CD4-positive, alpha-beta T cell treated with Interleukin-4 for 4 hours (primary cell): ENCODE results near the gene SCFD2.

Source experiments
- DNase-seq: peaks from one replicate; pipeline ENCODE4 v3.0.0-alpha.2; 2020

Gene SCFD2

DNA sequence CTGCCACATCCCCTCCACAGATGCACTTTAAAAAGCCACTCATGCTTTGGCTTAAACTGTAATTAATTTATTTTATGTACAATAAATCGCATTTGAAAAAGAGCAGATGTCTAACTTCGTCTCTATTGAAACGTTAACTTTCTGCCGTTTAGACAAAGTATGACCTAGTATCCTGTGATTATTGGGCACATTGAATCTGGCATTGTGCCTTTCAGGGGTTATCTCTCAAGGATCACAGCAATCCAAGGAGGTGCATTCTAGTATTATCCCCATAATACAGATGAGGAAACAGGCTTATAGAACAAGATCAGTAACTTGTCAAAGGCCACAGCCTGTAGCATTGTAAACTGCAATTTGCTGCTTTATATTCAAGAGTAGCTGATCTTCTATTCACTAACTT, 499.1 kb downstream of the SCFD2 start:
- DNase-seq = no peak

DNA sequence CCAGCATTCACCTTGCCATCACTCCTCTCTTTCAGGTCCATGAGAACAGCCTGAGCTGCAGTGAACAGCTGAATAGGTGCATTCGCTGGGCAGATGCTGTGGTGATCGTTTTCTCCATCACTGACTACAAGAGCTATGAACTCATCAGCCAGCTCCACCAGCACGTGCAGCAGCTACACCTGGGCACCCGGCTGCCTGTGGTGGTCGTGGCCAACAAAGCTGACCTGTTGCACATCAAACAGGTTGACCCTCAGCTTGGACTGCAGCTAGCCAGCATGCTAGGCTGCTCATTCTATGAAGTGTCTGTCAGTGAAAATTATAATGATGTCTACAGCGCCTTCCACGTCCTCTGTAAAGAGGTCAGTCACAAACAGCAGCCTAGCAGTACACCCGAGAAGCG, 500.6 kb downstream of the SCFD2 start:
- no peak for DNase-seq

DNA sequence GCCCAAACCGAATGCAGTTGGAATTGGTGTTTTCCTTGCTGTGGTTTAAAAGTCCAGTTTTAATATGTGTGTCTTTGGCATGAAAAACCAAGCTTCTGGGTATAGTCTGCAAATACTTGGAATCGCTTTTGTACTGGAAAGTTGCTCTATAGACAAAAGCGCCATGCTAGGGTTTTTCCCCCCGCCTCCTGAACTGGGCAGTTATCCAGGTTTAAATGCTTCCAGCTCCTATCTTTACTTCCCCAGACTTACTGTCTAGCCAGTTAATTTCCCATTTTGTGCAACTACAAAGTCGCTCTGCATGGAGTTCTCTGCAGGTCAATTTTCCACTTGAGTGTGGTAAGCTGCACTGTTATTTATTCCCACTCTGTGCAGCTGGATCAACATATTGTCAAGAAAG, 501.1 kb downstream of the SCFD2 start:
- DNase-seq = no peak

DNA sequence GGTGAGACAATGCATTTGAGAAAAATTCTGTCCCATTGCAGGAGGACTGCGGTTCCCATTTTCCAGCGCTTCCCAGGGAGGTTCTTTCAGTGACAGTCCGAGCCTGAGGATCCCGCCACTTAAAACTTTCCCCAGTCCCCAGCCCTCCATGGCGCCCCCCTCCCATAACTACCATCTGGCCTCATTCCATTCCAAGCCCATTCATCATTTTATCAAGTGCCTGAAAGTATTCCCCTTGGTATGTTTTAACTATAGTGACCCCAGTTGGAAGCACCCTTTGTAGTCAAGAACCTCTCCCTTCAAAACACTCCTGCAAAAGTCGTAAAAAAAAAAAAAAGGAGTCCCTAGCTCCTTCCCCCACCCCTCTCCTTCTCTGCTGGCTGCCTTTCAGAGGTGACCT, 502.5 kb downstream of the SCFD2 start:
- no peak for DNase-seq

DNA sequence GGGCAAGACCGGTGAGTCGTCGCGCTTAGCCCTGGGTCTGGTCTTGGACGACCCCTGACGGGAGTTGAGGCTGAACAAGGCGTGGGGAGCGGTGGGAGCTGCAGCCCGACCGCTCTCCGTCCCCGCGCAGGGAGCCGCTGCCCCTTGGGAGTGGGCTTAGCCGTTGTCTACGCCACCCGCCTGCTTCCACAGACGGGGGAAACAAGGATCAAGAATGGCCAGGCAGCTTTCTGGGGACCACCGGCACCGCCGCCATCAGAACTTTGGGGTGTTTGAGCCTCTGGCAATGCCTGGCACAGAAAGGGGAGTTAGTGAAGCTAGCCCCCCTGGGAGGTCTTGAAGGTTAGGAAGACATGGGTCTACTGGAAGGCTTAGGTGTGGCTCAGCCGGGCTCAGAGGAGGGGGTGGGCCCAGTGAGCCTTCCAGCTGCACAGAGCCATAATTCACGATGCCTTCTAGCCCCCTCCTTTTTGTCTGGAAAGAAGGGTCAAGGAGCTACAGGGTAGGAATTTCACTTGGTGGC, 503.2 kb downstream of the SCFD2 start:
- DNase-seq = no peak

DNA sequence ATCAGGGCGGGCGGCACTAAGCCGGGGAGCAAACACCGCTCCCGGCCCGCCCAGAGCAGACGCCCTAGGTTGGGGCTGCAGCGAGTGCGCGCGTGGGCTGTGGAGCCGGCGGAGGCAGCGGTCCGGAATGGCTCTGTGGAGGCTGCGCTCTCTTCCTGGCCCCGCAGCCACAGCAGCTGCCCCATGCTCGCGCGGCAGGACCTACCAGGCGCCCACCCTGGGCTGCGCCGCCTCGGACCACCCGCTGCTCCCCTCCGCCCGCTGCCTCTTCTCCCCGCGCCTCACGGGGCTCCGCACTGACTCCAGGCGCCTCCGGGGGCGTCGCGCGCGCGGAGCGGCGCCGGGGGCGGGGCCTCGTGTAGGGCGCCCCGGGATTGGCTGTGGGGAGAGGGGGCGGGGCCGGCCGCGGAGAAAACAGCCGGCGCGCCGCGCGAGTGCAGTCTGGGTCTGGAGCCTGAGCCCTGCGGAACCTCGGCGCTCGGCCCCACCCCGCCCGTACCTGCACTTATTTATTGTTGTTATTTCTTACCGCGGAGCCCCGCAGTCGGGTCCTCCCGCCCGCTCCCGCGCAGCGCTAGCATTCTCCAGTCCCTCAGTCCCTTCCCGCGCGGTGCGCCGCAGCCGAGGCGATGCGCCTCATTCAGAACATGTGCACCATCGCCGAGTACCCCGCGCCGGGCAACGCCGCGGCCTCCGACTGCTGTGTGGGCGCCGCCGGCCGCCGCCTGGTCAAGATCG, 503.8 kb downstream of the SCFD2 start, which contains the start of gene RASL11B:
Gene RASL11B, plus strand, starts transcription at position 439 of the 738 bp plus-strand sequence. Its CDS starts 191 bp downstream, at position 630.
- DNase-seq = peak; percentile 75

DNA sequence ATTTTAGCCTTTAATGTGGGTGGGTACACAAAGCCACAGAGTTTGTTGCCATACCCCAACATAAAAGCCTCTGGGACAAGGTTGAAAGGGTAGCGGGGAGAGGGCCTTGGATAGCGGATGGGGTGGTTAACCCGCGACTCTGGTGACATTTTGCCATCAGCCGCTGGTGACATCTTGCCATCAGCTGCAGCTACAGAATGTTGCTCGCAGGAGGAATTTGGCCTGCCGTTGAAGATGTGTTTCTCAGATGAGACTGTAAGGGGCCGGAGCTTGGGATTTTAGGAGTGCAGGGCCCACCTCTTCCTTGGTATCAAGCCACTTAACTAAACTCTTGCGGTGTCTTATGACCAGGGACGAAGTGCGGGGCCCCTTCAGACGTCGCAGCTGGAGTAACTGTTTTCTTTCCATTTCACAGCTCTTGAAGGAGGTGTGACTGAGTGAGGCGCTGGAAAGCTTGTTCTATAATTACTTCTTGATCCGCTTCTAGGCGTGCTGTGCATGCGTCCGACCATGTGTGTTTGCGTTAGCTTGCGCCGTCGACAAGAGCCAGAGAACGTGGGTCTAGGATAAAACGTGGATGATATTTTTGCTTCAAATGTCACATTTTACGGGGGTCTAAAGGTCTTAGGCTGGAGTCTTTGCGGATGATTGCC, 504.6 kb downstream of the SCFD2 start:
- no peak for DNase-seq

DNA sequence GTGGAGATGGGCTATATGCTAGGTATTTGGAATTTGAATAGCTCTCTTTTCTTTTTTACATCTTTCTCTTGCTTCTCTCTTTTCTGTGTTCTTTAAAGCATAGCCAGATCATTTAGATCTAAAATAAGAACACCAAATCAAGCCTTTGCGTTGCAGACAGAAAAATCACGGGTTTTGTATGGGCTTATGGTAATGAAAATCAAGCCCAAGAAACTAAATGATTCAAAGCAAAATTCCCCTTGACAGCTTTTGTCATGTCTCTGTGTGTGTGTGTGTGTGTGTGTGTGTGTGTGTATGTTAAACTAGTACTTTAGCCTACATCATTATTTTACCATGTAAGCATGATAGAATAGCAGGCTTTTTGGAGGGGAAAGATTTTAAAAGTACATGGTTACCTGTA, 505.5 kb downstream of the SCFD2 start:
- no peak for DNase-seq

DNA sequence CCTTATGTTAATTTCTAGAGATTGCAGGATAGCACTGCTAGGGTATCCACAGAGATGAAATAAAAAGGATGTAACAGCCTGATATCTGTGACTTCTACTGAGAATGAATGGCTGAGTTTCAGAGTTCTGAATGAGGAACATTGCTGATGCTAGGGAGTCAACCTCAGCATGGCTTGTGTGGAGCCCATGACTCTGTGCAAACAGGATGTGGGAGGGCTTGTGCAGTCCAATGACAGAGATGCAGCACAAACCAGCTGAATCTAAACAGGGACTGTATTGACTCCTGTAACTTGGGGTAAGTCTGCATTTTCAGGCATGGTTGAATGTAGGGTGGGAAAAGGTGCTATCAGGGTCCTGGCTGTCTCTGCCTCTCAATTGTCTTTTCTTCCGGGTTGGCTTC, 509.1 kb downstream of the SCFD2 start:
- no peak for DNase-seq

DNA sequence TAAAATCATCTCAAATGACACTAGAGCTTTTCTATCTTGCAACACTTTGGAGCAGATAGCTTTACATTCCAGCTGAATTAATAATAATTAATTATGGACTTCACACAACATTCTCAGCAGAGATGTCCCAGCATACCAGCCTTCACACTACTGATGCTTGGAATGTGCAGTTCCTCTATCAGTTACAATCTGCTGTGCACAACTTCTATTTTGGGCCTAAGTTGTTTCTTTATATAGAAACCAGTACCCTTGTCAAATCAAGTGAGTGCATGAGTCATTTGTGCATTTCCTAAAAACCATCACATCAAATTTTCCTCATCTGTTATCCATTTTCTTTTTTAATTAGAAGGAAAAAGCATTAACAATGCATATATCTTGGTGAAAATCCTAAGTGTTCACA, 512.5 kb downstream of the SCFD2 start:
- DNase-seq = no peak

DNA sequence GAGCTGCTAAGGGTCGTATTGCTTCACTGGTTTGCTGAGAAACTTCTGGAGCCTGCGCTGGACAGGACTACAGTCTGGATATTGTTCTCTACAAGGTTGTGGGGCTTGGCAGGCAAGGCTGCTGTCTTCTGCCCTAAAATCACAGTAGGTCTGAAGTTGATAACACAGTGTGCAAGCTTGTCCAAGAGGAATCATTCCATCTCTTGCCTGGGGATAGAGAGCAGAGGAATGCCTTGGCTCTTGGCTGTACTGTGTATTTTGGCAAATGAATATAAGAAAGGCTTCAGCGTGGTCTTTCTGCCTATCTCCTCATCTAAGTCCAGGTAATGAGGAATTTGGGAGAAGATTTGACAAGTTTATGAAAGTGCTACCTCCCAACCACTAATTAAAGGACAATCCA, 513.1 kb downstream of the SCFD2 start:
- DNase-seq = no peak

DNA sequence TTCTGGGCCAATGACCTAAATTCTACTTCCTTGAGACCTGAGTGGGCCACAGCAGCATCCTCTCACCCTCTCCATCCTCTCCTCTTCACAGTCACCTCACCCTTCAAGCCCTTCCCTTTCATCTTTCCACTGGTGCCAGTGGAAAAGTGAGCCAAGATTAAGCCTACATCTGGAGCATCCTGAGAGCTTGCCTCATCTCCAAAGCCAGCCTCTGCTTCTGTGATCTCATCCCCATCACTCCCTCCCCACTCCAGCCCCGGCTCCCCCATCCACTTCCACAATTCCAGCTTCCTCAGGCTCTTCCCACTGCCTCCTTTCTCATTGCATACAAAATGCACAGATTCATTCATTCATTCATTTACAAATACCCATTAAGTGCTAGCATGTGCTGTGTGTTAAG, 513.8 kb downstream of the SCFD2 start:
- no peak for DNase-seq

DNA sequence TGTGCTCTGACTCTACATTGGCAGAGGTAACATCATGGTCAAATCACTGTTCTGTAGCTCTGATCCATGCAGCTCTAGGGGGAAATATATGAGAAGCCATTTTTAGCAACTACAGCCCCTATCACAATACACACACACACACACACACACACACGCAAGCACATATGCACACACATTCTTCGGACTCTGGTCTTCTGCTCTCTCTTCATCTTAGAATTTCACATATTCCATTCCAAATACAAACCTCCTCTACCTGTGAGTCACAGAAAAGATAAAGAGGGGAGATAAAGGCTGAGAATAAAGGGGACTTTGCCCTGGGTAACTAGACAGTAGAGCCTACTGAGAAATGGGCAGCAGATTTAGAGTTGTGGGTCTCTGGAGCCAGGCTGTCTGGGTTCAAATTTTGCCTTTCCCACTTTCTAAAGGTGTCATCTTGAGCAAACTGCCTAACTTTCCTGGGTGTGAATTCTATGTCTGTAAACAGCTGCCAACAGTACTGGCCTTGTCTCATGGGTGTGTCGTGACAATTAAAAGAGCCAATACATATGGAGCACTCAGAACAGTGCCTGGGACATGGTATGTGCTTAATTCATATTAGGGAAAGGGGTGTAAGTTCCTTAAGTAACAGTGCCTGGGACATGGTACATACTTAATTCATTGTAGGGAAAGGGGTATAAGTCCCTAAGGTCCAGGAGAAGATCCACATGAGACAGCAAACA, 515.3 kb downstream of the SCFD2 start:
- no peak for DNase-seq

DNA sequence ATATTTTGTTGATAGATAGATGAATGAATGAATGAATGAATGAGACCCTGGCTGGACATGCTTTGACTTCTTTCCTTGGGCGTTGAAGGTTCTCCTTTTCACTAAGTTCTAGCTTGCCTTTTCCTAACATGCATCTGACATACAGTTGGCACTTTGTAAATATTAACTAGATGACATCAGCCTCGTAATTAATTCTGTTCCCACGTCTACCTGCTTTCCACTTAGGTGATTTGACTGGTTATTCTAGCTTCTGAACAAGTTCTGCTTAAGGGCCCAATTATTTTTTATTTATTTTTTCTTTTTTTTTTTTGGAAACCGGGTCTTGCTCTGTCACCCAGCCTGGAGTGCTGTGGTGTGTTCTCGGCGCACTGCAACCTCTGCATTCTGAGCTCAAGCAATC, 517.6 kb downstream of the SCFD2 start:
- DNase-seq = no peak

DNA sequence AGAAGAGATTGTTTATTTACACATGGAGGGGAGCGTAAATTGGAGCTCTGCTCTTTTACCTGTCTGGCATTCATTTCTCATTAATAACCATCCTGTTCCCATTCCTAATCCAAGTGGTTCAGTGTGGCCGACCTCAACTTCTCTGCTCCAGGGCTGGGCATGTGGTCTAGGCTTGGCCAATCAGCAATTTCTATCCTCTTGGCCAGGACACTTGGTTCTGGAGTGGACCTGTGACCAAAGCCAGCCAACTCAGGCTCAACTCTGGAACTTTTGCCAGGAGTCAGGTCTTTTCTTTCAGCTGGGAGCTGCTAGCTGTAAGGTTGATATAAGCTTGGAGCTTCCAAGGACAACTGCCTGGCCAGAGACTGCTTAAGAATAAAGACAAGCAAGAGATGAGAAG, 519.4 kb downstream of the SCFD2 start:
- DNase-seq = no peak

DNA sequence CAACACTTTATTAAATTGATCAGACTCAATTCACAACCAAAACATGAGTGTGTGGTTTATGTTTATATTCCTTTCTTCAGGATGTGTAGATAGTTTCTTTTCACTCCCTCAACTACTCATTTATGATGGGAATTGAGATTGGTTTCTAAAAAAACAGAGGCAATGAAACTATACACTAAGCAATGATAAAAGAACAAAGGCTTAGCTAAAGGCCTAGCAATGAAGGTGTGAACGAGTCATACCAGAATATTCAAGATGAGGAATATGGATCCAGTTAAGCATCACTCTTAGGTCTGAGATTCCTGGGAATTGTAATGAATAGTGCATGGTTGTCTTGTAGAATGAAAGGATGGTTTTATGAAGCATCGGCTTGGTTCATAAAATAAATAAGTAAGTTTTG, 521.3 kb downstream of the SCFD2 start:
- no peak for DNase-seq

DNA sequence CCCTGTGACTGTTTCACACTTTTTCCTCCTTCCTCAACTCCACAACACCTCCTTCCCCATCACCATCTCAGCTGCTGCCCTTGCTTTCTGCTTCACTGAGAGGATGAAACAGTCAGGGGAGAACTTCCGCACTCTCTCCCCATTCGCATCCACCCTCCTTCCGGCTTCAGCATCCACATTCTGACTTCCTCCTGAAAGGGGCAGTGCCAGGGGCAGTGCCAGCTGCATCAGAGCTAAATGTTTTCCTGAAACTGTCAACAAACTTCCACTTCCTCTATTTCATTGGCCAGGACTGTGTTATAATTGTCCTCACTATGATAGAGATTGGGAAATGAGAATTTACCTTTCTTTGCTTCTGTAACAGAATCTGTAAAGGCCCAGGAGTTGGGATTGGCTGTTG, 521.9 kb downstream of the SCFD2 start:
- no peak for DNase-seq

DNA sequence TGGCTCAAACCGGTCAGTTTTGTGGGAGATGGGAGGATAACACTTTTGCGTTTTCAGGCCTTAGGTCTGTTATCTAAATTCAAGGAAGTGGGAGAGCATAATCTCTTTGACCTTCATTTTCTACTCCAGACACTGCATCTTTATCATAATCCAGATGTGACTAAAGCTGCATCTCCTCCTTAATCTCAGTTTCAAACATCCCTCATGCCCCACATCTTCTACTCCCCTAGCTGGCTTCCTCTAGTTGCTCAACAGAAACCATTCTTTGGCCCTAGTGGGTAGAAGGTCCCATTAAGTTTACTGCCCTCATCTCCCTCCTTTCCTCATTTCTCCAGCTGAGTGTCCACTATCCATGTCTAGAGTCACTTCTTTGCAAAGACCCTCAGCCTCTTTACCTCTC, 522.5 kb downstream of the SCFD2 start:
- DNase-seq = no peak

DNA sequence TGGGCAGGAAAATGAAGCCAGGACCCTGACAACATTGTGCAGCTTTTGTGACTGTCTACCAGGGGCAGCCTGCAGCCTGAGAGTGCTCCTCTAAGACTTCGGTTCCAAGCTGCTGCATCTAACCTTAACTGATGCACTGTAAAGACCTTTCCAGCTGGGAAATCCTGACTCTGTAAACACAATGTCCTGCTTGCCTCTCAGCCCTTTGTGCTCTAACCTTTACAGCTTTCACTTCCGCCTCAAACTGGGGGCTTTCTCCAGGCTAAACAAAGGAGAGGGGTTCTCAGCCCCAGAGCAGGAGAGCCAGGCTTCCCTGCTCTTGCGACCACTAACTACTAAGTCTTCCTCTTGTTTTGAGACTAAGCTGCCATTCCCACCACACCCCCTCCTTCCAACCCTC, 523.1 kb downstream of the SCFD2 start:
- DNase-seq = no peak

DNA sequence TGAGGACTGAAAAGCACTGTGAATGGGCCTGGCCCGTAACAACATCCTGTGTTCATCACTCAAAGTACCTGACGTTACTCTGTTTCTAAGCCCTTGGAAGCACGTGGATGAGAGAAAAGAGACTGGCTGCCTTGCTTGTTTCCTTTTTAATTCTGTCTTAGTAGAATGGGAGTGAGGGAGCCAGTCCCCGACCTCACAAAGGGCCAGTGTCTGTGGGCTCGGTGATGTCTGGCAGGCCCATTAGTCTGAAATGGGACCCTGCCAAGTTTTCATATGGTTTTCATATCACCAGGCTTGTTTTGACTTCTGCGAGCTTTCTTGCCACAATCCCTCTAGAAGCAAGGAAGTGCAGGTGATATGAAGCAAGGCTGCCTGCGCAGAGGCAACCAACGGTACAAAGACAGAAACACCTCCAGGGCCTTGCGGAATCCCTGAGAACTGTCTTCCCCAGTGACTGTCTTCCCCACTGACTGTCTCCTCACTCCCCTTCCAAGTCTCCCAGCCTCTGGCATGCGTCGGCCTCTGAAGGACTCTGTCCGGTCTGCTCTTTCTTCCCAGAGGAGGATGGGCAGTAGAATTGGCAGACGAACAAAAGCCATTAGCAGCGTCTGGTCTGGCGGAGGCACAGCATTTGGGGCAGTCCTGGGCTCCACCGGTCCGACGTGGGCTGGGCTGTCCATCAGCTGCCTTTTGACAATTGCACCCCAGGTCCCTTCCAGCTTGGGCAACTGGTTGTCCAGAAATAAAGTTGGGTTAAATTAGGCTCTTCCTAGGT, 524.0 kb downstream of the SCFD2 start:
- no peak for DNase-seq

DNA sequence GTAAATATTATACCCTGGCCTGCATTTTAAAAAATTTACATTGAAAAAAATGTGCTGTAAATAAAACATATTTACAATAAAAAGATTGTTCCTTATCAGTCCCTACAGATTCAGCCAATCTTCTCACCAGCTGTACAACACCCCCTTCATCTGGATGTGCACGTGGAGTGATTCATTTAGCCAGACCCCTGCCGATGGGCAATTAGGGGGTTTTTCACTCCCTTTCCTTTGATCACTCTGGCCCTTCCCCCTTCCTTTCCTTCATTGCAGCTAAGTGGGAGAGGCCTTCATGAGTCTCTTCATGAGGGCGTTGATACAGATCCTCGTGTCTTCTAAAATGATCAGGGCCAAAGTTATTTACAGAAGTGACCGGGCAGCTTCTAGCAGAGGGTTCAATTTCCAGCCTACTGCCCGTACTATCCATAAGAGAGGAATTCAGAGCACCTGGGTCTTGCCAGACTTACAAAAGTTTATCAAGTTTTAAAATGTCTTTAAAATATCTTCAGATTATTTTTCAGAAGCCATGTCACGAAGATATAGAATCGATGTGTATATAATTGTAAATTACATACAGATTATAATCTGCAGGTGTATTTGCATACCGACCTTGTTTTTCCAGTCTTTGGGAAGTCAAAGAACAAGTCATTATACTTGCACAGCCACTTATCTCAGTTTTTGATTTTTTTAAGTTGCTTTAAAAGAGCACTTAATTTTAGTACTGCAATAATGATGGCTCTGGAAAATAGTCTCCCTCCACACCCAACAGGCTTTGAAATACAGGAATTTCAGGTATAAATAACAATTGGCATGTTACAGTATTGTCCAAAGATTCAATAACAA, 525.1 kb downstream of the SCFD2 start:
- no peak for DNase-seq
